ENCODE measurements around the gene ZBTB20. TPM values are rescaled to one million over a fixed set of nuclear protein-coding genes. Genes with fewer than 3 reads are reported as not detected.
A peak's percentile ranks its signal among the peaks of the same experiment; 100 is the strongest.

Gene ZBTB20
- total and polyA plus RNA-seq, 7 donors = 0.40 to 74.9 (median 41.7) TPM

GRCh38 chr3:114323546-114324254, 823.4 kb downstream of the ZBTB20 start:
- H3K4me1 ChIP-seq = peaks cover 8% of the 10 kb centered on the region
- H3K27me3 ChIP-seq (ENCODE audit: insufficient read depth in 3 of 3, low read length in 2 of 3) = no peaks in the 10 kb centered on the region
- H3K27ac ChIP-seq = no peak overlapping the region
- DNase-seq = no peak
- peaks cover 0 to 3% of the 10 kb centered on the region in 2 donors for H3K36me3 ChIP-seq (ENCODE audit: insufficient read depth in 1 of 2, low read depth in 1 of 2)
- intact Hi-C loops (cut with DNase I) = no loop called here
- H3K4me3 ChIP-seq = no peak overlapping the region
- H3K9me3 ChIP-seq = no peaks in the 10 kb centered on the region
- WGBS, 3 donors = 96 to 97% (median 97%) methylated on average over 3 of the region's 3 CpGs
- no peak for TF ChIP-seq CTCF (IDR thresholded peaks at IDR 0.05)
- ATAC-seq = no peak

GRCh38 chr3:114320246-114320645, 826.8 kb downstream of the ZBTB20 start:
- H3K4me3 ChIP-seq = no peak overlapping the region
- DNase-seq (no peak), ATAC-seq (no peak)
- peaks cover 0 to 3% of the 10 kb centered on the region in 2 donors for H3K36me3 ChIP-seq (ENCODE audit: insufficient read depth in 1 of 2, low read depth in 1 of 2)
- WGBS, 3 donors = 43 to 62% (median 47%) methylated on average over 1 of the region's 1 CpG
- H3K27me3 ChIP-seq (ENCODE audit: insufficient read depth in 3 of 3, low read length in 2 of 3) = no peaks in the 10 kb centered on the region
- intact Hi-C loops (cut with DNase I) = no loop called here
- no peak for TF ChIP-seq CTCF (IDR thresholded peaks at IDR 0.05)
- H3K27ac ChIP-seq = no peak overlapping the region
- H3K4me1 ChIP-seq = peaks cover 4% of the 10 kb centered on the region
- no peaks in the 10 kb centered on the region for H3K9me3 ChIP-seq

- ATAC-seq = peak in 1 of 4 donors; percentile 30
- no peak overlapping the region for H3K4me3 ChIP-seq
- H3K27ac ChIP-seq = no peak overlapping the region
- H3K4me1 ChIP-seq = no peaks in the 10 kb centered on the region
- H3K27me3 ChIP-seq (ENCODE audit: insufficient read depth in 3 of 3, low read length in 2 of 3) = no peaks in the 10 kb centered on the region
- TF ChIP-seq CTCF (IDR thresholded peaks at IDR 0.05) = no peak
- no peak for DNase-seq
- WGBS, 3 donors = 66 to 84% (median 77%) methylated on average over 4 of the region's 4 CpGs
- intact Hi-C loops (cut with DNase I) = no loop called here
- H3K36me3 ChIP-seq (ENCODE audit: insufficient read depth in 1 of 2, low read depth in 1 of 2) = peaks cover 0 to 3% of the 10 kb centered on the region in 2 donors
- no peaks in the 10 kb centered on the region for H3K9me3 ChIP-seq
Observed at GRCh38 chr3:114319453-114319852, 827.6 kb downstream of the ZBTB20 start.

- TF ChIP-seq CTCF (IDR thresholded peaks at IDR 0.05) = no peak
- no peak overlapping the region for H3K27ac ChIP-seq
- no peaks in the 10 kb centered on the region for H3K4me1 ChIP-seq
- ATAC-seq (no peak), DNase-seq (no peak)
- intact Hi-C loops (cut with DNase I) = no loop called here
- WGBS, 3 donors = 62 to 74% (median 70%) methylated on average over 5 of the region's 5 CpGs
- H3K9me3 ChIP-seq = no peaks in the 10 kb centered on the region
- H3K4me3 ChIP-seq = no peak overlapping the region
- H3K27me3 ChIP-seq (ENCODE audit: insufficient read depth in 3 of 3, low read length in 2 of 3) = no peaks in the 10 kb centered on the region
- H3K36me3 ChIP-seq (ENCODE audit: insufficient read depth in 1 of 2, low read depth in 1 of 2) = no peaks in the 10 kb centered on the region
Observed at GRCh38 chr3:114318295-114318694, 828.8 kb downstream of the ZBTB20 start.

GRCh38 chr3:114314282-114314681, 832.8 kb downstream of the ZBTB20 start:
- intact Hi-C loops (cut with DNase I) = no loop called here
- H3K36me3 ChIP-seq (ENCODE audit: insufficient read depth in 1 of 2, low read depth in 1 of 2) = no peaks in the 10 kb centered on the region
- H3K27me3 ChIP-seq (ENCODE audit: insufficient read depth in 3 of 3, low read length in 2 of 3) = no peaks in the 10 kb centered on the region
- ATAC-seq (no peak), DNase-seq (no peak)
- no peak for TF ChIP-seq CTCF (IDR thresholded peaks at IDR 0.05)
- 94 to 96% (median 96%) methylated on average over 2 of the region's 2 CpGs for WGBS, 3 donors
- H3K9me3 ChIP-seq = no peaks in the 10 kb centered on the region
- H3K4me3 ChIP-seq = no peak overlapping the region
- no peaks in the 10 kb centered on the region for H3K4me1 ChIP-seq
- H3K27ac ChIP-seq = no peak overlapping the region

Data from psoas muscle (tissue), 8 donors.